Activated CD4-positive, alpha-beta memory T cell treated with anti-CD3 and anti-CD28 coated beads, Interleukin-2, amount 10 ng/mL, durations not matched to agents 7 days and 5 days (primary cell): ENCODE measurements around the gene HMGCS2. TPM values are rescaled to one million over a fixed set of nuclear protein-coding genes. Genes with fewer than 3 reads are reported as not detected.
"Not testable (repeated sequence)": the region's sequence is repeated elsewhere in the genome, so short reads cannot be mapped to it uniquely, and the experiment has no call there.

Experiments
- CTCF ChIA-PET: fragments of 350-600 bp; sonication (Branson Sonifier 250); formaldehyde crosslinking; loops from one replicate; lab custom pipeline; 2021; ENCODE audit warnings: antibody characterized with exemption, inconsistent platforms; lab: Charles Lee
- POLR2A ChIA-PET: fragments of 350-600 bp; sonication (Branson Sonifier 250); formaldehyde crosslinking; loops from one replicate; lab custom pipeline; 2021; ENCODE audit warnings: antibody characterized with exemption; lab: Charles Lee
- DNase-seq: peaks from one replicate; pipeline ENCODE4 v3.0.0-alpha.2; 2020
- H3K27ac Mint-ChIP-seq: one replicate; pipeline ENCODE4 v1.8.0; 2021; ENCODE audit warnings: mild to moderate bottlenecking, mixed read lengths
- H3K27me3 Mint-ChIP-seq: one replicate; pipeline ENCODE4 v1.8.0; 2021; ENCODE audit warnings: mixed read lengths
- H3K36me3 Mint-ChIP-seq: one replicate; pipeline ENCODE4 v1.8.0; 2021; ENCODE audit warnings: low read depth, mixed read lengths
- H3K4me1 Mint-ChIP-seq: one replicate; pipeline ENCODE4 v1.8.0; 2021; ENCODE audit warnings: mixed read lengths
- H3K4me3 Mint-ChIP-seq: one replicate; pipeline ENCODE4 v1.8.0; 2021; ENCODE audit warnings: mild to moderate bottlenecking, mixed read lengths
- H3K9me3 Mint-ChIP-seq: one replicate; pipeline ENCODE4 v1.8.0; 2021; ENCODE audit warnings: mixed read lengths
- total RNA-seq, 2 experiments: library from RNA; stranded (reverse); gene quantifications; one replicate each; pipeline ENCODE4 v1.2.3, GENCODE V29; 2021

The HMGCS2 gene
- total RNA-seq, 2 experiments from 2014 or later: not detected

DNA sequence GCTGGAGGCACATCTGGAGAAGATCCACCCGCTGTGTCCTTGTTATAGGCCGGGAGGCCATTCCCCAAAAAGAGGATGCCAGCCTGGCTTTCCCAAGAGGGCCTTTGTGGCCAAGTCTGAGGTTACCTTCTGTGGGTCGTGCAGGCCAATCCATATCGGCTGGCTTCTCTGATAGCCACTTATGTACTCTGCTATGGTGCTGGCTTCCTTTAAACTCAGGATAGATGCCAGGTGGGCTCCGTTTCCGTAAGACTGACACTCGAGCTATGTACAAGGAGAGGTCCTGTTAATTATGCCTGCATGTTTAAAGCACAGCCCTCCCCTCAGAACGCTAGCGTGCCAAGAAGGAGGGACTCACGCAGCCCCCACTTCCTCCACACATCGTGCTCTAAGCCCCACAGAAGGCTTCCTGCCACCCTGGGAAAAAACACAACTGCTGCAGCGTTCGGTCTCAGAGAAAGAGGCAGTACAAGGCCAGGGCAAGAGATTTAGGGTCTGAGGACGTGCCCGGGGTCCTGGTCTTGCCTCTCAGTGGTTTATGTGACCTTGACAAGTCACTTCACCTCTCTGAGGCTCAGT, 31.0 kb upstream of the HMGCS2 start:
- H3K36me3 Mint-ChIP-seq: no peaks in the 10 kb centered on the region
- POLR2A ChIA-PET: no interaction called here
- CTCF ChIA-PET: no interaction called here
- no peaks in the 10 kb centered on the region for H3K4me1 Mint-ChIP-seq
- no peak overlapping the region for H3K4me3 Mint-ChIP-seq
- no peaks in the 10 kb centered on the region for H3K9me3 Mint-ChIP-seq
- peaks cover 15% of the 10 kb centered on the region for H3K27me3 Mint-ChIP-seq
- H3K27ac Mint-ChIP-seq: no peak overlapping the region
- DNase-seq: no peak

DNA sequence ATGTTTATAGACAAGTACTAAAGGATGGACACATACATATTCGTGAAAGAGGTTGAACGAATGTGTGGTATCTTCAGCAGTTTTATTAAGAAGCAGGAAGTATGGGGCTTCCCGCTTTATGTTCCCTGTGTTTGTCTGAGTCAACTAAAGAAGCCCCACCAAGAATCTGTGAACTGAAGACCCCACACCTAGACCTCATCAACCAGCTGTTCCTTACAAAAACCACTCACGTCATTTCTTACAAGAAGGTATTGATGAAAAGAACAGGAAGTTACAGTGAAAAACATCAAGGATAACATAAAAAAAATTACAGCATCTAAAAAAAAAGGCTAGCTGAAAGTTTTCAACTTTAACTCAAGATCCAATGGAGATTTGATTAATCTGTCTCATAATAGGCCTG, 30.3 kb upstream of the HMGCS2 start:
- ChIA-PET POLR2A (no interaction called here), CTCF (no interaction called here)
- Mint-ChIP-seq H3K27ac (no peak overlapping the region), H3K9me3 (no peaks in the 10 kb centered on the region), H3K36me3 (no peaks in the 10 kb centered on the region), H3K4me1 (no peaks in the 10 kb centered on the region), H3K27me3 (peaks cover 10% of the 10 kb centered on the region), H3K4me3 (no peak overlapping the region)
- DNase-seq: no peak

DNA sequence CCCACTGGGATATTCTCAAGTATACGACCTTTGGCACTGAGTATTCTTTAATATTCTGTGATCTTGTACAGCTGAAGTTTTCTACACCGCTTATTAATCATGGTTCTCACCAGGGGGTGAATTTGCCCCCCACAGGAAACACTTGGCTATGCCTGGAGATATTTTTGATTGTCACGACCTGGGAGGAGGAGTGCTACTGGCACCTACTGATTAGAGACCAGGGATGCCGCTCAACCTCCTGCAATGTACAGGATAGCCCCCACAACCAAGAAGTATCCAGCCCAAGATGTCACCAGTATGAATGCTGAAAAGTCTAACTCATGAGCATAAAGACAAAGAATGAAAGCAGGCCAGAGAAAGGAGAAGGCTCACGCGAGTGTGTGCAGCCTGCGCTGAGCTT, 28.9 kb upstream of the HMGCS2 start:
- Mint-ChIP-seq H3K9me3 (no peaks in the 10 kb centered on the region), H3K4me3 (no peak overlapping the region), H3K27me3 (peaks cover 6% of the 10 kb centered on the region), H3K27ac (no peak overlapping the region), H3K4me1 (no peaks in the 10 kb centered on the region), H3K36me3 (no peaks in the 10 kb centered on the region)
- no peak for DNase-seq
- POLR2A ChIA-PET: no interaction called here
- CTCF ChIA-PET: interaction anchor here (0.7 to 2.5 kb wide), 2 partner anchors 12 kb away, joined by 3 to 11 read pairs; no protein-coding TSS in a partner anchor

DNA sequence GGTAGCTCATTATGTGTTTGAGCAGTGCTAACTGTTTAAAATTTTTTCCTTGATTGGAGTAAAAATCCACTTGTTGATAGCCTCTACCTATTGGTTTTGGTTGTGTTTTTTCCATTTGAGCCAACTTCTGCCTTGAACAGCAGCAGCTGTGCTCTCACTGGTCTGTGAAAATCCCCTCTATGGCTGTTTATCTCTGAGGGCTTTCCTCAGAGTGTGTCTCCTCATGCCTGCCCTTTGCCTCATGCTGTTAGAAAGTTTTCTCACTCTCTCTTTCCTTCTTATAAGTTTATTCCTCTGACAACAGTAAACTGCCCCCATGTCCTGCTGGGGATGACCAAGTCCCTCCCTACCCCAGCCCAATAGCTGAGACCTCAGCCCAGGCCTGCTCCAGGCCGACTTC, 28.5 kb upstream of the HMGCS2 start:
- H3K27ac Mint-ChIP-seq: no peak overlapping the region
- ChIA-PET POLR2A (no interaction called here), CTCF (interaction anchor here (2.5 kb wide), 1 partner anchor 12 kb away, joined by 11 read pairs; no protein-coding TSS in a partner anchor)
- H3K9me3 Mint-ChIP-seq: no peaks in the 10 kb centered on the region
- H3K36me3 Mint-ChIP-seq: no peaks in the 10 kb centered on the region
- no peak overlapping the region for H3K4me3 Mint-ChIP-seq
- no peak for DNase-seq
- H3K4me1 Mint-ChIP-seq: no peaks in the 10 kb centered on the region
- peaks cover 6% of the 10 kb centered on the region for H3K27me3 Mint-ChIP-seq

DNA sequence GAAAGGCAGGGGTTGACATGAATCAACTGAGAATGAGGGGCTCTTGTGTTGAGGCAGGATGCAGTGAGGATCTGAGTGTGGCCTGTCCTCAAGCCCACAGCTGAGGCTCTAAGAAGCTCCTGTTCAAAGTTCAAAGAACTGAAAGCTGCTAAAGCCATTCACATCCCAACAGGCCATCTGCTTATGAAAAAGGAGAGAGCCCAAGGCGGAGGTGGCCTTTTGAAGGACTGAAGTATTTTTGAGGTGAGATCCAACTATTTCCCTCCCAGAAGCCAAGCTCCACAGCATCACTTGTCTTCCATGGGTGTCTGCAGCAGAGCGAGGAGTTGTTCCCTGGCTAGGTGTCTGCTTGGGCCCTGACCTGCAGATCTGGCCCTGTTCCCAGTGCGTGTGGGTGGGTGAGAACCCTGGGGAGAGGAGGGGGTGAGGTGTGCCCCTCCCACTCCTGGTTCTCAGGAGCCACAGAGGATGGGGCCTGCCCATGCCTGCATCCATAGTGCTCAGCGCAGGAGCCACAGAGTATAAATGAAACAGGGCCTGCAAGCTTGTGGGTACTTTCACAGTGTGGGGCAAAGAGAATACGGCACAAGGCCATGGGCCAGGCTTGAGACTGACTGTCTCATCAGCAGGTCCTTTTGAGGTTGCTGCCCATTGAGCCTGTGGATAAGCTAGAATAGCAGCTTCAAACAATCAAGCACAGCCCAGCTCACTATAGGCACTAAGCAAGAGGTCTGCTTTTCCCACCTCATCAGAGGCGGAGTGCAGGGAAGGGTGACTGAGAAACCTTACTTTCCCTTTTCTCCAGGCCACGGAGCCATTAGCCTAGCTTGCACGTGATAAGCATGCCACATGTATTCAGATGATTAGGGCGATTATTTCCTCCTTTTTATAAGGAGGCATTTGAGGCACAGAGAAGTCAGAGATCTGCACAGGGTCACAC, 26.8 kb upstream of the HMGCS2 start:
- no peaks in the 10 kb centered on the region for H3K4me1 Mint-ChIP-seq
- peaks cover 20% of the 10 kb centered on the region for H3K27me3 Mint-ChIP-seq

DNA sequence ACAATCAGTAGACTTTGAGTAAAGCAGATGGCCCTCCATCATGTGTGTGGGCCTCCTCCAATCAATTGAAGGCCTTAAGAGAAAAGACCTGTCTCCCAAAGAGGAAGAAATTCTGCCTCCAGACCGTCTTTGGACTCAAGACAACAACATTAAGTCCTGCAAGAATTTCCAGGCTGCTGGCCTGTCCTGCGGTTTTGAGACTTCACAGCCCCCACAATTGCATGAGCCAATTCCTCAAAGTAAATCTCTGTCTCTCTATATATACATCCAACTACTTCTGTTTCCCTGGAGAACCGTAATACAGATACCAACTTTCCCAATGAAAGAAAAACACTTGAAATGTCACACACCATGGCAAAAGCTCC, 26.2 kb upstream of the HMGCS2 start:
- H3K4me3 Mint-ChIP-seq: no peak overlapping the region
- CTCF ChIA-PET: interaction anchor here (0.9 to 2.5 kb wide), 2 partner anchors 14 to 20 kb away, joined by 4 to 11 read pairs; no protein-coding TSS in a partner anchor
- H3K4me1 Mint-ChIP-seq: no peaks in the 10 kb centered on the region
- H3K27me3 Mint-ChIP-seq: peaks cover 24% of the 10 kb centered on the region
- H3K36me3 Mint-ChIP-seq: no peaks in the 10 kb centered on the region
- H3K27ac Mint-ChIP-seq: no peak overlapping the region
- no peaks in the 10 kb centered on the region for H3K9me3 Mint-ChIP-seq
- POLR2A ChIA-PET: no interaction called here
- DNase-seq: no peak

More for the DNA sequence above, 26.8 kb upstream of the HMGCS2 start:
- DNase-seq: no peak
- Mint-ChIP-seq H3K4me3 (no peak overlapping the region), H3K36me3 (no peaks in the 10 kb centered on the region), H3K27ac (no peak overlapping the region), H3K9me3 (no peaks in the 10 kb centered on the region)
- CTCF ChIA-PET: interaction anchor here (0.9 to 2.5 kb wide), 4 partner anchors 11 to 19 kb away, joined by 3 to 11 read pairs (median 6); partner anchors contain the start of gene REG4
- POLR2A ChIA-PET: no interaction called here

DNA sequence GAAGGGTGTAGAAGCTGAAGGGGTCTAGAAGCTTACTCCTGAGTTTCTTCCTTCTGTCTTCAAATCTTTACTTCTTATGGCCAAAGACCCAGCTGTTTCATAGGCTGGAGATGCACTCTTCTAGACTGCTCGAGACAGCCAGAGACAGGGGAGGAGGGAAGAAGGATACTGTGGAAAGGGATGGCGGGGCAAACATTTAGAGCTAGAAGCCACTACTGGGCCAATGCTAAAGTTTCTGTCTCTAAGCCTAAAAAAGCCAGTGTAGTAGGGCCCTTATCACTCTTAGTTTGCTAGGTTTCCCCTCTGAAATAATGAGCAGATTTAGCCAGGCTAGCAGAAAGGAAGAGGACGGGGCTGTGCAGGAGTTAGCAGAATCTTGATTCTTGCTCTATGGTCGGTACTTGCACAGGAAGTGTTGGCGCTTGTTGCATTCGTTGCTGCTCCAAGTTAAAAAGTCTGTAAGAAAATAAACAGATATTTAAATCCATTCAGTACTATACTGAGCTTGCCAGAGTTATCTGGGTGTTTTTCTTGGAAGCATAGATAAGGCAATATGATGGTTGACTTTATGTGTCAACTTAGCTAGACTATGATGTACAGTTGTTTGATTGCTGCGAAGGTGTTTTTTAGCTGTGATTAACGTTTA, 25.6 kb upstream of the HMGCS2 start:
- Mint-ChIP-seq H3K27ac (no peak overlapping the region), H3K27me3 (peaks cover 25% of the 10 kb centered on the region), H3K36me3 (no peaks in the 10 kb centered on the region), H3K4me1 (no peaks in the 10 kb centered on the region), H3K9me3 (no peaks in the 10 kb centered on the region), H3K4me3 (no peak overlapping the region)
- CTCF ChIA-PET: interaction anchor here (1.1 kb wide), 1 partner anchor 15 kb away, joined by 4 read pairs; no protein-coding TSS in a partner anchor
- POLR2A ChIA-PET: no interaction called here
- DNase-seq: no peak

DNA sequence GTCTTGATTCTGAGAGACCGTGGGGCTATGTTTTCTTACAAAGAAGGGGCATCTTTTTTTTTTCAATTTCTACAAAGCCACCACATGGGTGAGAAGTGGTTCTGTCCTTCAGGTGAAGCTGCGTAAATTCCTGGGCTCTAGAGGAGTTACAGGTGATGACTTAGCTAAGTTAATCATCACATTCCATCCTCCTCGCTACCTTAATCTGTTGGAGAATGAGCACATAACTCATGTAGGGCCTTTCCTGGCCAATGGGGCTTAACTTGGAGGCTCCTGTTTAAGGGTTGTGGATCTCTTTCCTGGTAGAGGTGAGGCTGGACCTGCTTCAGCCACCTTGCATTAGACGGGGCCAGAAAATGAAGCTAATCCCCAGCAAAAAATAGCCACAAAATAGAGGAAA, 22.7 kb upstream of the HMGCS2 start:
- Mint-ChIP-seq H3K36me3 (no peaks in the 10 kb centered on the region), H3K4me3 (no peak overlapping the region), H3K4me1 (peaks cover 12% of the 10 kb centered on the region), H3K27me3 (peaks cover 31% of the 10 kb centered on the region), H3K9me3 (no peaks in the 10 kb centered on the region), H3K27ac (no peak overlapping the region)
- CTCF ChIA-PET: interaction anchor here (1.3 to 2.6 kb wide), 2 partner anchors 17 to 47 kb away, joined by 3 to 9 read pairs; no protein-coding TSS in a partner anchor
- POLR2A ChIA-PET: no interaction called here
- DNase-seq: no peak

DNA sequence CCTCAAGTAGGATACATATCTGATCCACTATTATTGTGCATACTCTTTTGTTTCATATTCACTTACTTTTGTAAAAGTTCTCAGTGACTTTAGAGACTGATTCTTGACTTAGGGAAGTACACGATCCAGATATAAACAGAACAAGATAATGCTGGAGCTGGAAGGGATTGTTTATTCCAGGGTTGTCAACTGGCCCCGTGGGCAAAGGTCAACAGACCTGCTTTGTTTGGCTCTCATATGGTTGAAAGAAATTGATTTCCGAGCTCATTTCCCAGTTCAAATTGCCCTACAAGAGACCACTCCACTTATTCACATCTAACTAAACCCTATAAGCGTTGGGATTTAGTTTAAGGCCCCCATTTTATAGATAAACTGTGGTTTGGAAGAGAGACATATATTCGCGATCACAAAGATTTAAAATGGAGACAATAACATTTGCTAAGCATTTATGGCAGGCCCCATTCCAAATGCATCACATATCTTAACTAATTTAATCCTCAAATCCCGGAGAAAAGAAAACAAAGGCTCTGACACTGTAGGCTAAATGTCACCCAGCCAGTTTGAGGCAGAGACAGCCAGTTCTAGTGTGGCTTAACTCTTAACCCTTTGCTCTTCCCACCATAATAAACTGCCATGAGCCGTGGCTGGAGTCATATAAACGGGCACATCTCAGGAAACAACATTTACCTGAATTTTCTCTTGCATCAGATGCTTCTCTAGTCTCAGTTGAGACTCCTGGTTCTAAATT, 21.9 kb upstream of the HMGCS2 start:
- no peak for DNase-seq
- H3K4me1 Mint-ChIP-seq: peaks cover 20% of the 10 kb centered on the region
- ChIA-PET CTCF (interaction anchor here (2.6 kb wide), 1 partner anchor 46 kb away, joined by 9 read pairs; no protein-coding TSS in a partner anchor), POLR2A (no interaction called here)
- H3K27ac Mint-ChIP-seq: no peak overlapping the region
- H3K27me3 Mint-ChIP-seq: peaks cover 33% of the 10 kb centered on the region
- H3K4me3 Mint-ChIP-seq: no peak overlapping the region
- H3K36me3 Mint-ChIP-seq: no peaks in the 10 kb centered on the region
- H3K9me3 Mint-ChIP-seq: no peaks in the 10 kb centered on the region

DNA sequence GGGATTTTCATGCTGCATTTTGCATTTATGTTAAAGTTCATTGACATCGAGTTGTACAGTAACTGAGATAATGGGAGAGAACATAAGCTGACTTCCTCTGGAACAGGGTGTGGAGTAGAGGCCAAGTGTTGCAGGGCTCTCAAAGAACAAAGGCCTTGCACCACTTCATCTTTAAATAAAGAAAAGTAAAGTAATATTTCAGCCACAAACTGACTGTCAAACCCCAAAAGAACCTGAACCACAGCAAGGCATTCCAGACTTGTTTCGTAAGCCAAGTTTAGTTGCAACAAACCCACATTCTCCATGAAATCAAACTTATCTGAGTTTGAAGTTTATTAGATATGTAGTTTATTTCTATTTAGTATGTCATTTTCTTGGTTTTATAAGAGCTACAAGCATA, 19.1 kb upstream of the HMGCS2 start:
- Mint-ChIP-seq H3K27me3 (peaks cover 51% of the 10 kb centered on the region), H3K4me1 (peaks cover 30% of the 10 kb centered on the region), H3K4me3 (no peak overlapping the region), H3K9me3 (no peaks in the 10 kb centered on the region), H3K27ac (no peak overlapping the region), H3K36me3 (no peaks in the 10 kb centered on the region)
- ChIA-PET CTCF (interaction anchor here (0.9 to 3.8 kb wide), 2 partner anchors 21 to 43 kb away, joined by 4 to 14 read pairs; no protein-coding TSS in a partner anchor), POLR2A (no interaction called here)
- DNase-seq: no peak

DNA sequence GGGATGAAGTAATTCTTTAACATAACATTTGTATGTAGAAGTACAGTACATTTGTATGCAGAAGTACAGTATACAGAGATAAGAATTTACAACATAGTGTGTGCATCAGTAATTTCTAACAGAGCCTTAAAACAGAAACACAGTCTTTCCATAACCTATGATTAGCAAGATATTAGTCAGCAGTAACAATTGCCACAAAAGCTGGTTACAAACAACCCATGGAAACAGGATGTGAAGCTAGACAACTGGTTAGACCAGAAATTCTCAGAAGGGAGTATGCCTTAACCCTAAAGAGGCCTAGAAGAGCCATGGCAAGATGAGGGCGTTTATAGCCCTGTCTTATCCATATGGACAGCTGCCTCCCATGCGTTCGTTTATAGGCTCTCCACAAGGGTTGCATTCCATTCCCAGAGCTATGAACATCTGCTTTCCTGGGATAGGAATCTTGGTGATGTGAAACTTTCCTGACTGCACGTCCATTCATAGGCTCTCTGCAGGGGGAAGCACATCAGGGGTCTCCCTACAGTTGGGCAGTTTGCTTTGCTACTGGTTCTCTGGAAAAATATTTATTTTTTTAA, 17.9 kb upstream of the HMGCS2 start:
- POLR2A ChIA-PET: interaction anchor here (1.1 kb wide), 1 partner anchor 44 kb away, joined by 4 read pairs; no protein-coding TSS in a partner anchor
- H3K36me3 Mint-ChIP-seq, H3K4me3 Mint-ChIP-seq, H3K9me3 Mint-ChIP-seq: not testable (repeated sequence)
- H3K27ac Mint-ChIP-seq: peak overlapping the region; percentile 21
- H3K27me3 Mint-ChIP-seq: peaks cover 59% of the 10 kb centered on the region
- CTCF ChIA-PET: interaction anchor here (3.8 kb wide), 1 partner anchor 23 kb away, joined by 14 read pairs; no protein-coding TSS in a partner anchor
- H3K4me1 Mint-ChIP-seq: peaks cover 30% of the 10 kb centered on the region
- peak; percentile 20 for DNase-seq

DNA sequence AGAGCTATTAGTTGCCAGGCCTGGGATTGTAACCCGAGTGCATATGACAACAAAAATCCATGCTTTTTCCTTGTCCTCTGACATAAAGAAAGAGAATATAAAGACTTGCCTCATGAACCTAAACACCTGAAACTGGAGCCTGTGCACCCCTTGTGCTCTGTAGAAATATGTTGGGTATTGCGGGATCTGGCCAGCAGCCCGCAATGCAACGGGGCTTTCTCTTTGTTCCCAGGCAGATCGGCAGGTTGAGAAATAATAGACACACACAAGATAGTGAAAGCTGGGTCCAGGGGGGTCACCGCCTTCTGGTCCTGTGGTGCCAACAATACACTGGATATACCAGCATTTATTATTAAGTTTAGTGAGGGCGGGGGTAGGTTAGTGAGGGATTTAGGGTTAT, 17.3 kb upstream of the HMGCS2 start:
- H3K4me1 Mint-ChIP-seq: peaks cover 30% of the 10 kb centered on the region
- ChIA-PET CTCF (interaction anchor here (3.8 kb wide), 1 partner anchor 23 kb away, joined by 14 read pairs; no protein-coding TSS in a partner anchor), POLR2A (interaction anchor here (1.1 kb wide), 1 partner anchor 44 kb away, joined by 4 read pairs; no protein-coding TSS in a partner anchor)
- not testable (repeated sequence) for DNase-seq, H3K4me3 Mint-ChIP-seq, H3K36me3 Mint-ChIP-seq, H3K9me3 Mint-ChIP-seq
- H3K27ac Mint-ChIP-seq: peak overlapping the region; percentile 21
- peaks cover 59% of the 10 kb centered on the region for H3K27me3 Mint-ChIP-seq
